Astrocyte of the cerebellum (primary cell): ENCODE results near the gene RHOU.

Experiments
- DNase-seq: peaks from one replicate; pipeline ENCODE4 v3.0.0-alpha.2; 2011; ENCODE audit warnings: low read depth
- H3K4me3 ChIP-seq: 2 replicates; pipeline ENCODE4 v1.5.1; 2011; ENCODE audit warnings: mild to moderate bottlenecking, low read depth, low read length, moderate library complexity
- in situ Hi-C: cut with HindIII; loops from 2 replicates; pipeline ENCODE4 v1.10.0; 2017; ENCODE audit warnings: low sequenced_read_pairs
- TF ChIP-seq, protein P1 (sequence below): IDR thresholded peaks from 2 replicates; pipeline ENCODE4 v1.5.1; 2012; ENCODE audit warnings: low read length, low read depth, moderate library complexity, mild to moderate bottlenecking; ENCODE audit errors: missing control alignments

The RHOU gene

GRCh38 chr1:228695015-228695955, 40.0 kb upstream of the RHOU start:
- in situ Hi-C loops, result no loop called here
- no peak for DNase-seq
- H3K4me3 ChIP-seq, result no peak overlapping the region
- TF ChIP-seq, protein P1, sequence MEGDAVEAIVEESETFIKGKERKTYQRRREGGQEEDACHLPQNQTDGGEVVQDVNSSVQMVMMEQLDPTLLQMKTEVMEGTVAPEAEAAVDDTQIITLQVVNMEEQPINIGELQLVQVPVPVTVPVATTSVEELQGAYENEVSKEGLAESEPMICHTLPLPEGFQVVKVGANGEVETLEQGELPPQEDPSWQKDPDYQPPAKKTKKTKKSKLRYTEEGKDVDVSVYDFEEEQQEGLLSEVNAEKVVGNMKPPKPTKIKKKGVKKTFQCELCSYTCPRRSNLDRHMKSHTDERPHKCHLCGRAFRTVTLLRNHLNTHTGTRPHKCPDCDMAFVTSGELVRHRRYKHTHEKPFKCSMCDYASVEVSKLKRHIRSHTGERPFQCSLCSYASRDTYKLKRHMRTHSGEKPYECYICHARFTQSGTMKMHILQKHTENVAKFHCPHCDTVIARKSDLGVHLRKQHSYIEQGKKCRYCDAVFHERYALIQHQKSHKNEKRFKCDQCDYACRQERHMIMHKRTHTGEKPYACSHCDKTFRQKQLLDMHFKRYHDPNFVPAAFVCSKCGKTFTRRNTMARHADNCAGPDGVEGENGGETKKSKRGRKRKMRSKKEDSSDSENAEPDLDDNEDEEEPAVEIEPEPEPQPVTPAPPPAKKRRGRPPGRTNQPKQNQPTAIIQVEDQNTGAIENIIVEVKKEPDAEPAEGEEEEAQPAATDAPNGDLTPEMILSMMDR, result no peak

DNA sequence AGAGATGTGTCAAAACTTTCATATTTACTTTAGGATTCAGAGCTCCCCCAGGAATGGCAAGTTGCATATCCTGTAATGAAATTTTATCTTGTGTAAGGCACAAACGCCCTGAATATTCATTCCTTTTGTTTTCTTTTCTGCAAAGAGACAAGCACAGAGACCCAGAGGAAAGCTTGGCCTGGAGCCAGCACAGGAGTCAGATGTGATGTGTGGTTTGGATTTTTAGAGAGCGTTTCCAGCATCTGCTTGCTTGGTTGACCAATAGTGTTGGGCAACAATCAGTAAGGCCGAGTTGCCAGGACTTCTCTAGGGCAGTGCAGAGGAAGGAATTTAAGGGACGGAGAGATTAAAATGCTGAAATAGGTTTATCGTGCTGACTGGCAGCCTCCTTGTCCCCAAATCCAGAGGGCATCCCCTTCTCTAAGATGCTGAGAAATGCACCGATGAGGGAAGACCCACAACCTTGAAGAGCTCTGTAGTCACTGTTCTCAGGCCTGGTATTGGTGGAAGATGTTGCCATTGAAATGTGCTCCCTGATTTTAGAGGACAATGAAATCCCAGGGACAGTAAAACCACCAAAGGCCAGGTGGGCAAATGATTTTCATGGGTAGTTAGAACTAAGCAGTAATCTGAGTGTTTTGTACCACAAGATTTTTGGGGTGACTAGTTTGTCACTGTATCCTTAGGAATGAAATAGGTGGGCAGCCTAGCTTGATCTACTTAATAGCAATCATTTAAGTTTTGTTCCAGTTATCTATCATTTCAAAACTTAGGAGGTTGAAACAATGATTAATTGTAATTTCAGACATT, 37.9 kb upstream of the RHOU start:
- H3K4me3 ChIP-seq, result no peak overlapping the region
- TF ChIP-seq, protein P1, result no peak
- in situ Hi-C loops, result no loop called here
- peak; percentile 29 for DNase-seq

GRCh38 chr1:228698017-228698329, 37.3 kb upstream of the RHOU start:
- H3K4me3 ChIP-seq, result no peak overlapping the region
- in situ Hi-C loops, result no loop called here
- TF ChIP-seq, protein P1, result no peak
- DNase-seq, result no peak

GRCh38 chr1:228702433-228702832, 32.8 kb upstream of the RHOU start:
- TF ChIP-seq, protein P1, result no peak
- H3K4me3 ChIP-seq, result no peak overlapping the region
- in situ Hi-C loops, result no loop called here
- no peak for DNase-seq

GRCh38 chr1:228706305-228706704, 29.0 kb upstream of the RHOU start:
- in situ Hi-C loops, result no loop called here
- no peak for DNase-seq
- TF ChIP-seq, protein P1, result no peak
- H3K4me3 ChIP-seq, result no peak overlapping the region

GRCh38 chr1:228717081-228717480, 18.2 kb upstream of the RHOU start:
- H3K4me3 ChIP-seq, result no peak overlapping the region
- TF ChIP-seq, protein P1, result no peak
- in situ Hi-C loops, result no loop called here
- DNase-seq, result no peak
